Mesenchymal stem cell (in vitro differentiated cells and primary cell): ENCODE data around the gene FGFR2.

ENCODE experiments used
- DNase-seq: peaks from one replicate; pipeline ENCODE4 v3.0.0-alpha.2; 2013
- H2AFZ ChIP-seq: one replicate; pipeline ENCODE4 v1.6.1; 2013; ENCODE audit warnings: low read depth, mild to moderate bottlenecking, control low read depth, inconsistent platforms, low read length, moderate library complexity
- H2AK5ac ChIP-seq: 2 replicates; pipeline ENCODE4 v1.6.1; 2013; ENCODE audit warnings: low read length, moderate library complexity, mild to moderate bottlenecking, inconsistent platforms; ENCODE audit not compliant: severe bottlenecking
- H2BK120ac ChIP-seq: one replicate; pipeline ENCODE4 v1.6.1; 2013; ENCODE audit warnings: low read depth, mild to moderate bottlenecking, inconsistent platforms, low read length, moderate library complexity
- H2BK12ac ChIP-seq, 2 experiments: one replicate each; pipeline ENCODE4 v1.6.1; 2013; ENCODE audit warnings: inconsistent platforms in 2 of 2, low read length in 2 of 2, mild to moderate bottlenecking in 2 of 2, moderate library complexity in 2 of 2, control low read depth in 1 of 2
- H2BK15ac ChIP-seq: one replicate; pipeline ENCODE4 v1.6.1; 2013; ENCODE audit warnings: mild to moderate bottlenecking, low read depth, inconsistent platforms; ENCODE audit not compliant: poor library complexity, severe bottlenecking
- H2BK5ac ChIP-seq: 2 replicates; pipeline ENCODE4 v1.6.1; 2013; ENCODE audit warnings: low read depth, mild to moderate bottlenecking, low read length, control low read depth, inconsistent platforms; ENCODE audit not compliant: poor library complexity, severe bottlenecking
- H3K14ac ChIP-seq, 2 experiments: one replicate each; pipeline ENCODE4 v1.6.1; 2013; ENCODE audit warnings: inconsistent platforms in 2 of 2, low read length in 2 of 2, control low read depth in 1 of 2, mild to moderate bottlenecking in 1 of 2, moderate library complexity in 1 of 2
- H3K18ac ChIP-seq, 2 experiments: one replicate each; pipeline ENCODE4 v1.6.1; 2013; ENCODE audit warnings: inconsistent platforms in 2 of 2, low read length in 2 of 2, control low read depth in 1 of 2, low read depth in 1 of 2, mild to moderate bottlenecking in 1 of 2
- H3K23ac ChIP-seq, 2 experiments: one replicate each; pipeline ENCODE4 v1.6.1; 2013; ENCODE audit warnings: inconsistent platforms in 2 of 2, low read length in 2 of 2, mild to moderate bottlenecking in 2 of 2, moderate library complexity in 2 of 2, control low read depth in 1 of 2
- H3K27ac ChIP-seq: 2 replicates; pipeline ENCODE4 v1.5.1; 2013; ENCODE audit warnings: mild to moderate bottlenecking, moderate library complexity, low read length, control low read depth, inconsistent platforms; ENCODE audit not compliant: poor library complexity, severe bottlenecking
- H3K27me3 ChIP-seq, 2 experiments: 2 replicates each; pipeline versions ENCODE4 v1.6.1 to v1.7.0; 2013; ENCODE audit warnings: low read length in 2 of 2, mild to moderate bottlenecking in 2 of 2, moderate library complexity in 2 of 2, control low read depth in 1 of 2, inconsistent platforms in 1 of 2; ENCODE audit not compliant: control insufficient read depth in 1 of 2, insufficient read depth in 1 of 2
- H3K36me3 ChIP-seq, 2 experiments: 2 replicates each; pipeline versions ENCODE4 v1.6.1 to v1.7.0; 2013; ENCODE audit warnings: low read length in 2 of 2, control low read depth in 1 of 2, inconsistent platforms in 1 of 2, low read depth in 1 of 2, mild to moderate bottlenecking in 1 of 2; ENCODE audit not compliant: insufficient read depth in 2 of 2, control insufficient read depth in 1 of 2
- H3K4ac ChIP-seq, 2 experiments: one replicate each; pipeline ENCODE4 v1.6.1; 2013; ENCODE audit warnings: inconsistent platforms in 2 of 2, low read length in 2 of 2, mild to moderate bottlenecking in 2 of 2, moderate library complexity in 2 of 2, control low read depth in 1 of 2, low read depth in 1 of 2
- H3K4me1 ChIP-seq: 2 replicates; pipeline ENCODE4 v1.6.1; 2013; ENCODE audit warnings: low read depth, low read length, control low read depth; ENCODE audit not compliant: control insufficient read depth, insufficient read depth
- H3K4me2 ChIP-seq: 2 replicates; pipeline ENCODE4 v1.6.1; 2013; ENCODE audit warnings: low read length, mild to moderate bottlenecking, inconsistent platforms; ENCODE audit not compliant: poor library complexity, severe bottlenecking
- H3K4me3 ChIP-seq, 2 experiments: 2 replicates each; pipeline versions ENCODE4 v1.5.1 to v1.7.0; 2013; ENCODE audit warnings: low read length in 2 of 2, mild to moderate bottlenecking in 2 of 2, control low read depth in 1 of 2, low read depth in 1 of 2; ENCODE audit not compliant: insufficient read depth in 1 of 2
- H3K79me1 ChIP-seq: replicated peaks from 2 replicates; pipeline ENCODE4 v1.6.1; 2013; ENCODE audit warnings: mild to moderate bottlenecking, control low read depth, low read length, inconsistent platforms; ENCODE audit not compliant: poor library complexity, severe bottlenecking
- H3K9ac ChIP-seq: 2 replicates; pipeline ENCODE4 v1.7.0; 2013; ENCODE audit warnings: mild to moderate bottlenecking, low read length, moderate library complexity
- H3K9me3 ChIP-seq: 2 replicates; pipeline ENCODE4 v1.7.0; 2013; ENCODE audit warnings: mild to moderate bottlenecking, low read length; ENCODE audit not compliant: control insufficient read depth
- H4K8ac ChIP-seq: one replicate; pipeline ENCODE4 v1.6.1; 2013; ENCODE audit warnings: inconsistent platforms, mild to moderate bottlenecking, low read length, moderate library complexity
- H4K91ac ChIP-seq: one replicate; pipeline ENCODE4 v1.6.1; 2013; ENCODE audit warnings: mild to moderate bottlenecking, low read length, inconsistent platforms
- WGBS: methylation state at CpG from one replicate; pipeline ENCODE4 v1.1.7; 2013; ENCODE audit warnings: mixed read lengths; 5-methylcytosine and 5-hydroxymethylcytosine counted together

Gene FGFR2

GRCh38 chr10:121519411-121519810, 78.8 kb downstream of the FGFR2 start:
- H3K9me3 ChIP-seq = no peaks in the 10 kb centered on the region
- H3K27me3 ChIP-seq = peaks cover 3 to 12% of the 10 kb centered on the region in 2 experiments
- no peak overlapping the region for H4K8ac ChIP-seq
- H3K4me1 ChIP-seq = peaks cover 14% of the 10 kb centered on the region
- H3K18ac ChIP-seq = no peak overlapping the region
- H3K23ac ChIP-seq = no peak overlapping the region
- H2BK120ac ChIP-seq = no peak overlapping the region
- H2BK5ac ChIP-seq = no peak overlapping the region
- no peak overlapping the region for H3K14ac ChIP-seq
- no peak overlapping the region for H4K91ac ChIP-seq
- no peak overlapping the region for H3K27ac ChIP-seq
- H3K79me1 ChIP-seq = no peaks in the 10 kb centered on the region
- no peak overlapping the region for H2BK12ac ChIP-seq
- no peak overlapping the region for H3K4me3 ChIP-seq
- H2BK15ac ChIP-seq = no peak overlapping the region
- no peak overlapping the region for H3K9ac ChIP-seq
- 68% methylated on average over 5 of the region's 5 CpGs for WGBS
- no peak overlapping the region for H2AK5ac ChIP-seq
- no peak overlapping the region for H3K4me2 ChIP-seq
- no peak overlapping the region for H3K4ac ChIP-seq
- no peak for DNase-seq
- no peak overlapping the region for H2AFZ ChIP-seq
- peaks cover 0 to 7% of the 10 kb centered on the region in 2 experiments for H3K36me3 ChIP-seq

- Histone ChIP-seq H2BK5ac (no peak overlapping the region), H3K4ac (no peak overlapping the region), H3K27me3 (peaks cover 3 to 12% of the 10 kb centered on the region in 2 experiments), H3K9me3 (no peaks in the 10 kb centered on the region), H3K9ac (no peak overlapping the region), H4K8ac (no peak overlapping the region), H2BK12ac (no peak overlapping the region), H3K27ac (no peak overlapping the region), H2AK5ac (no peak overlapping the region), H3K14ac (no peak overlapping the region), H3K23ac (no peak overlapping the region), H3K4me2 (no peak overlapping the region), H2AFZ (no peak overlapping the region), H2BK15ac (no peak overlapping the region), H3K79me1 (no peaks in the 10 kb centered on the region), H3K4me1 (peaks cover 12% of the 10 kb centered on the region), H3K4me3 (no peak overlapping the region), H3K18ac (no peak overlapping the region), H3K36me3 (peaks cover 0 to 7% of the 10 kb centered on the region in 2 experiments), H2BK120ac (no peak overlapping the region), H4K91ac (no peak overlapping the region)
- no peak for DNase-seq
- 89% methylated on average over 4 of the region's 4 CpGs for WGBS
Measured at GRCh38 chr10:121518333-121518732, 79.9 kb downstream of the FGFR2 start.

GRCh38 chr10:121516093-121516865, 82.0 kb downstream of the FGFR2 start:
- H3K4ac ChIP-seq = no peak overlapping the region
- H3K4me1 ChIP-seq = peaks cover 9% of the 10 kb centered on the region
- H2BK5ac ChIP-seq = no peak overlapping the region
- no peak overlapping the region for H2BK12ac ChIP-seq
- no peak overlapping the region for H2AFZ ChIP-seq
- no peak overlapping the region for H4K91ac ChIP-seq
- H3K9ac ChIP-seq = no peak overlapping the region
- 68% methylated on average over 5 of the region's 8 CpGs for WGBS
- H3K9me3 ChIP-seq = no peaks in the 10 kb centered on the region
- H3K79me1 ChIP-seq = no peaks in the 10 kb centered on the region
- no peak overlapping the region for H3K23ac ChIP-seq
- no peak overlapping the region for H3K18ac ChIP-seq
- no peak overlapping the region for H2BK120ac ChIP-seq
- no peak overlapping the region for H2AK5ac ChIP-seq
- peaks cover 0 to 7% of the 10 kb centered on the region in 2 experiments for H3K36me3 ChIP-seq
- H3K27ac ChIP-seq = no peak overlapping the region
- H3K4me3 ChIP-seq = no peak overlapping the region
- no peak overlapping the region for H4K8ac ChIP-seq
- no peak for DNase-seq
- H3K27me3 ChIP-seq = peaks cover 3 to 12% of the 10 kb centered on the region in 2 experiments
- no peak overlapping the region for H3K4me2 ChIP-seq
- H2BK15ac ChIP-seq = no peak overlapping the region
- no peak overlapping the region for H3K14ac ChIP-seq

GRCh38 chr10:121514141-121514865, 83.9 kb downstream of the FGFR2 start:
- Histone ChIP-seq H3K4me1 (peaks cover 12% of the 10 kb centered on the region), H3K23ac (no peak overlapping the region), H3K36me3 (peaks cover 0 to 7% of the 10 kb centered on the region in 2 experiments), H2BK15ac (no peak overlapping the region), H2AFZ (no peak overlapping the region), H2BK12ac (no peak overlapping the region), H2AK5ac (no peak overlapping the region), H3K4me3 (no peak overlapping the region), H3K14ac (no peak overlapping the region), H4K91ac (no peak overlapping the region), H3K79me1 (no peaks in the 10 kb centered on the region), H2BK5ac (no peak overlapping the region), H3K4ac (no peak overlapping the region), H3K9ac (no peak overlapping the region), H3K4me2 (no peak overlapping the region), H2BK120ac (no peak overlapping the region), H3K27ac (no peak overlapping the region), H3K9me3 (no peaks in the 10 kb centered on the region), H3K18ac (no peak overlapping the region), H4K8ac (no peak overlapping the region), H3K27me3 (peaks cover 3 to 12% of the 10 kb centered on the region in 2 experiments)
- DNase-seq = no peak
- WGBS = 83% methylated on average over 8 of the region's 8 CpGs
